ENCODE measurements around the gene DCK. TPM values are rescaled to one million over a fixed set of nuclear protein-coding genes. Genes with fewer than 3 reads are reported as not detected.

The DCK gene
- total RNA-seq (26.3 TPM), polyA plus RNA-seq (15.5 TPM)

DNA sequence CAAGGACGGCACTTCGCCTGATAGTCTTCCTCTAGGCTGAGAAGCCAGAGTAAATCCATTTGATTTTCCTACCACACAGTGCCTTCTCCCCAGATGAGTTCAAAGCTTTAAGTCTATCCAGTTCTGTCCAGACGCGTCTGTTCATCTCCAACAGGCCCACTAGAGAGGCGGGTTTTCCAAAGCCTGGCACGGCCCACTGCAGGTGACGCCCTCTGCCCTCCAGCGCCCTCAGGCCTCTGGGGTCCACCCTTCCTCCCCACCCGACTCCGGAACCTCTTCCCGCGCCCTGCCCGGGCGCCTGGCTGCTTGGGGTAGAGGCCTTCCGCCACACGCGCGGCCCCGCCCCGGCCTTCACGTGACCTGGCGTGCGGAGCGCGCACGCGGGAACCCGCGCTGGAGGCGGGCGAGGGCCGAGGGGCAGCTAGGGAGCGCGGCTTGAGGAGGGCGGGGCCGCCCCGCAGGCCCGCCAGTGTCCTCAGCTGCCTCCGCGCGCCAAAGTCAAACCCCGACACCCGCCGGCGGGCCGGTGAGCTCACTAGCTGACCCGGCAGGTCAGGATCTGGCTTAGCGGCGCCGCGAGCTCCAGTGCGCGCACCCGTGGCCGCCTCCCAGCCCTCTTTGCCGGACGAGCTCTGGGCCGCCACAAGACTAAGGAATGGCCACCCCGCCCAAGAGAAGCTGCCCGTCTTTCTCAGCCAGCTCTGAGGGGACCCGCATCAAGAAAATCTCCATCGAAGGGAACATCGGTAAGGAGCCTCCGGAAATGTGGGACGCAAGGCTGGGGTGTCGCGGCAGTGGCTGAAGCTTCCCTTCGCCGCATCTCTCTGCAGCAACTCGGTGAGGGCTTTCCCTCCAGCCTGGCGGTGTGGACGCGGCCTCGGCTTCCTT lies at the start of gene DCK:
TSS of gene DCK (plus strand) at position 469 of the 888 bp plus-strand sequence. CDS start at position 656, 187 bp downstream.
- H3K4me3 ChIP-seq (ENCODE audit: low read depth, low read length), result peak within 1 kb of the TSS; percentile 53
- no peaks in the 10 kb centered on the region for H3K4me1 ChIP-seq (ENCODE audit: insufficient read depth)
- H3K36me3 ChIP-seq (ENCODE audit: insufficient read depth), result no peaks in the 10 kb centered on the region
- peak within 1 kb of the TSS; percentile 87 for H3K27ac ChIP-seq (ENCODE audit: low read depth)
- peak; percentile 58 for DNase-seq (ENCODE audit: extremely low spot score)
- WGBS, result under 1% methylated on average over 74 of the region's 74 CpGs

DNA sequence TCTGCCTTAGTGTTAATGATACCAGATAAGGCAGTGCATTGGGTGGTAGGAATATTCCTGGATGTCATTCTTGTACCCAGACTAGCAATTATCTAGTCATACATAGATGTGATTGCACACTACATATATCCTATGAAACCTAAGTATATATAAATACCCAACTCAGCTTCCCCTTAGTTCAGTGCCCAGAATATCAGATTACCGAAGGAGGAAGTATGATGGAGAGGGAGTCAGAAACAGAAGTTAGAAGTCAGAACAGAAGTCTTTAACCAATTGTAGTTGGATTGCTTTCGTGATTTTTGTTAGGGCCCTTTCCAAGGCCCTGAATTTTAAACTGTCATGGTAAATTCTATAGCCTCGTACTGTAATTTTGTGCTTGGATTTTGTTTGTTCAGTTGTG lies 48.4 kb upstream of the DCK start:
- H3K4me3 ChIP-seq (ENCODE audit: low read depth, low read length), result no peak overlapping the region
- no peak for DNase-seq (ENCODE audit: extremely low spot score)
- no peak overlapping the region for H3K27ac ChIP-seq (ENCODE audit: low read depth)
- H3K4me1 ChIP-seq (ENCODE audit: insufficient read depth), result no peaks in the 10 kb centered on the region
- no peaks in the 10 kb centered on the region for H3K36me3 ChIP-seq (ENCODE audit: insufficient read depth)
- WGBS, result 51% methylated on average over 3 of the region's 3 CpGs

DNA sequence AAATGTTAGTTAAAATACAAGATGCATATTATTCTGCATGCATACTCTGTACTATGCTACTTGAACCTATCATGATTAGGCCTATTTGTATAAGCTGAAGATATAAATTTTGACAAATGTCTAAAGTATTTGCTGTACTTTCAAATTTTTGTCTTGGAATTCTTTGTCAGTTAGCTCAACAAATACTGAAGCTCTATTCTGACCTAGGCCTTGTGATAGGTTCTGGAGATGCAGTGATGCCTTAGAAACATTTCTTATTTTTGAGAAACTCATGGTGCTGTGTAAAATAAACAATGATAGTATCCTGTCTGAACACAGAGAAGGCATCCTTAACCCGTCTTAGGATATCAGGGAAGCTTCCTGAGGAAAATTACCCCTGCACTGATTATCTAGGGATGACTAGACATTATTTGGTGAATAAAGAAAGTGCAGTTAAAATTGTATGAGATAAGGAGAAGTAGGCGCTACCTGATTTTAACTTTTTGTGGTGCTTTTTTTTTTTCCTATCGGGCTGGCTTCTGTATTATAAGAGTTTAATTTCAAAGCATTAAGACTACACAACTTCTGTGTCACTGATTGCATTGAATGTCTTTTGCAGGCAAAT lies 47.9 kb upstream of the DCK start:
- no peaks in the 10 kb centered on the region for H3K36me3 ChIP-seq (ENCODE audit: insufficient read depth)
- DNase-seq (ENCODE audit: extremely low spot score), result no peak
- 80% methylated on average over 3 of the region's 3 CpGs for WGBS
- H3K4me1 ChIP-seq (ENCODE audit: insufficient read depth), result no peaks in the 10 kb centered on the region
- H3K27ac ChIP-seq (ENCODE audit: low read depth), result no peak overlapping the region
- H3K4me3 ChIP-seq (ENCODE audit: low read depth, low read length), result no peak overlapping the region

DNA sequence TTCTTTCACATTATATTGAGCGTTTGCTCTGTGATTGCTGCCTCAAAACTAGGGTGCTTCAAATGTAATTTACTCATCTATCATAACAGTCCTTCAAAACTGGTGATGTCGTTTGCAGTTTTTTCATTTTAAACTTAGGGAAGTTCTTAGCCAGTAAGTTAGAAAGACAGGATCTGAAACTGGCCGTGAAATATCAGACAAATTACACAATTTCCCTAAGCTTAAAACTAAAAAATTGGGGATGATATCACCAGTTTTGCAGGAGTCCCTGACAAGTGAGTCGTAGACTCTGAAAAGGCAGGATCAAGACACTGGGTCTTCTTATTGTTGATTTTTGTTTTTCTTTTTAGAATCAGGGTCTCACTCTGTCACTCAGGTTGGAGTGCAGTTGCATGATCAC lies 46.5 kb upstream of the DCK start:
- DNase-seq (ENCODE audit: extremely low spot score), result no peak
- Histone ChIP-seq H3K4me3 (ENCODE audit: low read depth, low read length) (no peak overlapping the region), H3K36me3 (ENCODE audit: insufficient read depth) (no peaks in the 10 kb centered on the region), H3K4me1 (ENCODE audit: insufficient read depth) (no peaks in the 10 kb centered on the region), H3K27ac (ENCODE audit: low read depth) (no peak overlapping the region)
- 89% methylated on average over 4 of the region's 4 CpGs for WGBS

DNA sequence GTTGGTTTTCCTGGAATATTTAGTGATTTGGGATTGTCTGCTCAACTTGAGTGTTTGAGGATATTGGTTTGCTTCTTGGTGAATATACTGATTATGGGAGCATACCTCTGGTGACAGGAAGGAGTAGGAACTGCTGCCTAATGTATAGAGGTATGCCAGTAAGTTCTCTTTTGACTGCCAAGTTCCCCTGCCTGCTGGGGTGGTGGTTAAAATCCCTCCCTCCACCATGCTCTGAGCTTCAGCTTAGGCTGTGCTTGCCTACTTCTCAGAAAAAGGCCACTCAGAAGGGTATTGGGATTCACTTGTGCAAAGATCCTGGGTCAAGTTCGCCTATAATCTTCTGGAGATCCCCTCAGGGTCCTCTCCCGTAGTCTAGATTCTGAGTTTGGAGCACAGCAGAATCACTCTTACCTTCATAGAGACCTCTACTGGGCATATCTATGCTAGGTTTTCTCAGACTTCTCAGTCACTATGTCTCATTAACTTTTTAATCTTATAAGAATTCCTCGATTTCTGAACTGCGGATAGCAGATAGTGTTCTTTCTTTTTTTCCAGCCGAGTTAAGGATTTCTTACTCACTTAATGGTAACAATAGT lies 44.7 kb upstream of the DCK start:
- Histone ChIP-seq H3K4me1 (ENCODE audit: insufficient read depth) (no peaks in the 10 kb centered on the region), H3K27ac (ENCODE audit: low read depth) (no peak overlapping the region), H3K4me3 (ENCODE audit: low read depth, low read length) (no peak overlapping the region), H3K36me3 (ENCODE audit: insufficient read depth) (no peaks in the 10 kb centered on the region)
- no peak for DNase-seq (ENCODE audit: extremely low spot score)
- 82% methylated on average over 5 of the region's 5 CpGs for WGBS

DNA sequence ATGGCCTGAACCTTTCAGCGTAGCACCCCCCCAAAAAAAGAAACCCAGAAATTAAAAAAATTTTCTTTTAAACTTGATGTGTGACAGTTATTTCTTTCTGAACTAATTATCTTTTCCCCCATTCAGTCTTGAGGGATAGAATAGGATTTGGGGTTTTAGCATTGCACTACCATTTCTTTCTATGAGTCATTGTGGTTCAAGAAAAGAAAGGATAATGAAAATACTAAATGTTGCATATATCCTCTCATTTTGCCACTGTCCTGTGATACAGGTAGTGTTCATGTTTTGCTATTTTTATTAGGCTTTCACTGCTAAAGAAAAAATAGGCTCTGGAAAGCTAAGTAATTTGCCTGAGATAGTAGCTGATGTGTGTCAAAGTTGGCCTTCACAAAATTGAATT lies 39.4 kb upstream of the DCK start:
- no peaks in the 10 kb centered on the region for H3K36me3 ChIP-seq (ENCODE audit: insufficient read depth)
- no peak overlapping the region for H3K4me3 ChIP-seq (ENCODE audit: low read depth, low read length)
- no peak overlapping the region for H3K27ac ChIP-seq (ENCODE audit: low read depth)
- 48% methylated on average over 1 of the region's 1 CpG for WGBS
- DNase-seq (ENCODE audit: extremely low spot score), result no peak
- H3K4me1 ChIP-seq (ENCODE audit: insufficient read depth), result no peaks in the 10 kb centered on the region

DNA sequence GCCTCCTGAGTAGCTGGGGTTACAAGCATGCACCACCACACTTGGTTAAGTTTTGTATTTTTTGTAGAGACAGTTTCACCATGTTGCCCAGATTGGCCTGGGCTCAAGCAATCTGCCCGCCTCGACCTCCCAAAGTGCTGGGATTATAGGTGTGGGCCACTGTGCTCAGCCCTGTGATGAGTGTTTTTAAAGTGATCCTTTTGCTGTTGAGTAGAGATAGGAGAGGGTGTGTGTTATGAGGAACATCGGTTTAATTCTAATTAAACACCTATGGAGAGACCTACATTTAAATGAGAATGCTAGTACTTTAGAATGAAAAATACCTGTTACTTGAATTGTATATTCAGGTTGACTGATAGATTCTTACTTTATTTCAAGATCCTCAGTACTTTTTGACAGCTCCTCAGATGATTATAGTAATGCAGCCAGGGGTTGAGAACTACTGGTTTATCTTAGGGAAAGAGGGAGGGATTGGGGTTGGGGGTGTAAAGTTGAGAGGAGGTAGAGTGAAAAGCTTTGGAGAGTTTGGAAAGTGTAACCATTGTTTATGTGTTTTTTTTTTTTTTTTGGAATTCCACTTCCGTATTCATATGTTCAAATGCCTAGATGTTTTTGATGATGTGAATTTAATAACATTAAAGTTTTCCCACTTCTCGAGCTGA lies 36.8 kb upstream of the DCK start:
- Histone ChIP-seq H3K36me3 (ENCODE audit: insufficient read depth) (no peaks in the 10 kb centered on the region), H3K27ac (ENCODE audit: low read depth) (no peak overlapping the region), H3K4me3 (ENCODE audit: low read depth, low read length) (no peak overlapping the region), H3K4me1 (ENCODE audit: insufficient read depth) (no peaks in the 10 kb centered on the region)
- no peak for DNase-seq (ENCODE audit: extremely low spot score)
- WGBS, result 71% methylated on average over 5 of the region's 5 CpGs

DNA sequence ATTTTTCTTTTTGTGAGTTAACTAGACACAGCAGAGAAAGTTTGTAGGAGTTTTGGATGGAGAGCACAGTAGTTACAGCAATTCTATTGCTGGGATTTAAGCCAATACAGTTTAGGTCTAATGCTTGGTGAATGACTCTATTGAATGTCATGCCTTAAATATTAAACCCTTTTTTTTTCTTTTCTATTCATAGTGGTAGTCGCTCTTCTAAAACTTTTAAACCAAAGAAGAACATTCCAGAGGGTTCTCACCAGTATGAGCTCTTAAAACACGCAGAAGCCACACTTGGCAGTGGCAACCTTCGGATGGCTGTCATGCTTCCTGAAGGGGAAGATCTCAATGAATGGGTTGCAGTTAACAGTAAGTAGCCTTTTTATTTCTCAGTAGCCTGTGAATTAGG lies 34.8 kb upstream of the DCK start:
- no peaks in the 10 kb centered on the region for H3K4me1 ChIP-seq (ENCODE audit: insufficient read depth)
- 72% methylated on average over 3 of the region's 3 CpGs for WGBS
- H3K36me3 ChIP-seq (ENCODE audit: insufficient read depth), result no peaks in the 10 kb centered on the region
- no peak overlapping the region for H3K4me3 ChIP-seq (ENCODE audit: low read depth, low read length)
- H3K27ac ChIP-seq (ENCODE audit: low read depth), result no peak overlapping the region
- no peak for DNase-seq (ENCODE audit: extremely low spot score)

GRCh38 chr4:70969076-70969475 lies 24.4 kb upstream of the DCK start:
- no peak overlapping the region for H3K4me3 ChIP-seq (ENCODE audit: low read depth, low read length)

GRCh38 chr4:70976252-70976651 lies 17.2 kb upstream of the DCK start:
- no peaks in the 10 kb centered on the region for H3K4me1 ChIP-seq (ENCODE audit: insufficient read depth)
- H3K36me3 ChIP-seq (ENCODE audit: insufficient read depth), result no peaks in the 10 kb centered on the region
- WGBS, result 83% methylated on average over 3 of the region's 3 CpGs
- H3K4me3 ChIP-seq (ENCODE audit: low read depth, low read length), result no peak overlapping the region
- H3K27ac ChIP-seq (ENCODE audit: low read depth), result no peak overlapping the region
- DNase-seq (ENCODE audit: extremely low spot score), result no peak

More at GRCh38 chr4:70969076-70969475, 24.4 kb upstream of the DCK start:
- H3K36me3 ChIP-seq (ENCODE audit: insufficient read depth), result no peaks in the 10 kb centered on the region
- WGBS, result 79% methylated on average over 7 of the region's 7 CpGs
- no peak for DNase-seq (ENCODE audit: extremely low spot score)
- no peaks in the 10 kb centered on the region for H3K4me1 ChIP-seq (ENCODE audit: insufficient read depth)
- H3K27ac ChIP-seq (ENCODE audit: low read depth), result no peak overlapping the region

GRCh38 chr4:70979445-70980008 lies 13.9 kb upstream of the DCK start:
- 84% methylated on average over 1 of the region's 1 CpG for WGBS
- Histone ChIP-seq H3K4me3 (ENCODE audit: low read depth, low read length) (no peak overlapping the region), H3K4me1 (ENCODE audit: insufficient read depth) (no peaks in the 10 kb centered on the region), H3K36me3 (ENCODE audit: insufficient read depth) (no peaks in the 10 kb centered on the region), H3K27ac (ENCODE audit: low read depth) (no peak overlapping the region)
- DNase-seq (ENCODE audit: extremely low spot score), result no peak

DNA sequence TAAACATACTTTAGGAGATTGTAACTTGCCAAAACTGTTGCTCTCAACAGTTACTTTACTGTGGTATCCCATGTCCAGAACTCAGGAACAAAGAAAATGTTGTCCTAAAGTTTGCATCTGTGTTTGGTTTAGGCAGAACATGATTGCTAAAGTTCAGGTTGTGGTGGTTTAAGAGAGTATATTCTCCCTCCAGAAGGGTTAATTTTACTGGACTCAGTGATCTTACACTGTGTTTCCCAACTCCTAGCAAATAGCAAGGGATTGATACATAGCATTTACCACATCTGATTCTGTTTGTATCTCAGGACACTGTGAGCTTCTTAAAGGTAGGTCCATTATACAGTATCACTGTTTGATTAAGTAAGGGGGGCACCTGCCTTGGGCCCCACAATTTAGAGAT lies 13.3 kb upstream of the DCK start:
- DNase-seq (ENCODE audit: extremely low spot score), result no peak
- no peaks in the 10 kb centered on the region for H3K36me3 ChIP-seq (ENCODE audit: insufficient read depth)

DNA sequence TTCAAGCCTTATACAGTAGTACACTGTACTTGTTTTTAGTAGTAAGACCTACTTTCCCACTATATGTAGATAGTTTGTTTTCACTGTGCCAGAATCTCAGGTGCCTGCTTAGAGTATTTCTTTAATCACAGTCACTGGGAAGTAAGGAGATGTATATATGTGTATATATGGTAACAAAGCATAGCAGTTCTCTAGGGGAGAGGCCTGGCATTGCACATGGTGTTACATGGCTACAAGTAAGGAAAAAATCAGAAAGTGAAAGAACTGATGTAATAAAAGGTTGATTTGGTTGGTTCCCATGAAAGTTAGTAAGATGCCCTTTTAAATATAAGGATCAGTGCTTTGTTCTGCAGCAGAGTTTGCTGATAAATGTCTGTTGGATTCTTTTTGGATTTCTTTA lies 9.3 kb upstream of the DCK start:
- DNase-seq (ENCODE audit: extremely low spot score), result no peak
- H3K4me1 ChIP-seq (ENCODE audit: insufficient read depth), result no peaks in the 10 kb centered on the region
- H3K36me3 ChIP-seq (ENCODE audit: insufficient read depth), result no peaks in the 10 kb centered on the region
- H3K27ac ChIP-seq (ENCODE audit: low read depth), result no peak overlapping the region
- no peak overlapping the region for H3K4me3 ChIP-seq (ENCODE audit: low read depth, low read length)

More for the DNA sequence above, 13.3 kb upstream of the DCK start:
- Histone ChIP-seq H3K4me1 (ENCODE audit: insufficient read depth) (no peaks in the 10 kb centered on the region), H3K27ac (ENCODE audit: low read depth) (no peak overlapping the region), H3K4me3 (ENCODE audit: low read depth, low read length) (no peak overlapping the region)

Measured in urinary bladder (tissue), 4 donors.